HEK293 (cell line): ENCODE measurements around the gene TMEM200A.
"Not testable (repeated sequence)": the region's sequence is repeated elsewhere in the genome, so short reads cannot be mapped to it uniquely, and the experiment has no call there.

Experiments used
- CTCF ChIA-PET: fragments of 350-600 bp; formaldehyde crosslinking; extraction: SDS; loops from one replicate; lab custom pipeline; 2021; ENCODE audit warnings: antibody characterized with exemption; lab: Yijun Ruan, JAX
- POLR2A ChIA-PET: fragments of 300-600 bp; formaldehyde crosslinking; extraction: SDS; loops from one replicate; lab custom pipeline; 2020; ENCODE audit warnings: antibody characterized with exemption, inconsistent platforms; lab: Yijun Ruan, JAX
- H3K27ac ChIP-seq: fragments of 200-500 bp; sonication (Bioruptor generic); 2 replicates; pipeline ENCODE4 v1.5.1; 2014; ENCODE audit warnings: low read depth, low read length, control low read depth, inconsistent platforms; ENCODE audit errors: extremely low read depth
- H3K36me3 ChIP-seq, 2 experiments: fragments of 200-500 bp in 1 of 2; sonication (Bioruptor generic) in 1 of 2; 1 replicate in 1 of 2; 2 replicates in 1 of 2; pipeline ENCODE4 v1.5.1; 2014 to 2017; ENCODE audit warnings: inconsistent platforms in 2 of 2, low read length in 2 of 2; ENCODE audit not compliant: control insufficient read depth in 2 of 2, insufficient read depth in 1 of 2
- H3K4me1 ChIP-seq: fragments of 200-500 bp; sonication (Bioruptor generic); 2 replicates; pipeline ENCODE4 v1.5.1; 2014; ENCODE audit warnings: mild to moderate bottlenecking, low read length, inconsistent platforms; ENCODE audit not compliant: control insufficient read depth, insufficient read depth
- H3K4me3 ChIP-seq: 2 replicates; pipeline ENCODE4 v1.5.1; 2011; ENCODE audit warnings: low read depth, mild to moderate bottlenecking, control low read depth, low read length, moderate library complexity
- H3K9me3 ChIP-seq: fragments of 200-500 bp; sonication (Bioruptor generic); 2 replicates; pipeline ENCODE4 v1.5.1; 2014; ENCODE audit warnings: low read depth, low read length, inconsistent platforms; ENCODE audit not compliant: control insufficient read depth, insufficient read depth
- BCL11A ChIP-seq: fragments of 450-650 bp; formaldehyde crosslinking; IDR thresholded peaks from 2 replicates; pipeline ENCODE4 v1.5.1; 2016; ENCODE audit warnings: low read depth, missing biosample characterization, missing genetic modification characterization
- GFI1B ChIP-seq: fragments of 450-650 bp; formaldehyde crosslinking; IDR thresholded peaks from 2 replicates; pipeline ENCODE4 v1.5.1; 2016; ENCODE audit warnings: missing biosample characterization, missing genetic modification characterization
- WT1 ChIP-seq: fragments of 450-650 bp; formaldehyde crosslinking; IDR thresholded peaks from 2 replicates; pipeline ENCODE4 v1.5.1; 2016; ENCODE audit warnings: missing biosample characterization, missing genetic modification characterization
- ZNF114 ChIP-seq: fragments of 450-650 bp; formaldehyde crosslinking; IDR thresholded peaks from 2 replicates; pipeline ENCODE4 v1.5.0; 2017; ENCODE audit warnings: missing biosample characterization, missing genetic modification characterization
- ZNF335 ChIP-seq: fragments of 450-650 bp; formaldehyde crosslinking; conservative IDR thresholded peaks from 2 replicates; pipeline ENCODE4 v1.5.1; 2016; ENCODE audit warnings: missing biosample characterization, missing genetic modification characterization
- ZNF660 ChIP-seq: fragments of 450-650 bp; IDR thresholded peaks from 2 replicates; pipeline ENCODE4 v1.5.1; 2018; ENCODE audit warnings: missing biosample characterization, mild to moderate bottlenecking, missing genetic modification characterization
- ZNF791 ChIP-seq: fragments of 450-650 bp; formaldehyde crosslinking; IDR thresholded peaks from 2 replicates; pipeline ENCODE4 v1.5.1; 2016; ENCODE audit warnings: missing biosample characterization, missing genetic modification characterization
- TF ChIP-seq, protein P1 (sequence below): fragments of 450-650 bp; formaldehyde crosslinking; conservative IDR thresholded peaks from 2 replicates; pipeline ENCODE4 v1.5.1; 2016; ENCODE audit warnings: low read depth, missing biosample characterization, missing genetic modification characterization
- TF ChIP-seq, protein P2 (sequence below): fragments of 450-650 bp; formaldehyde crosslinking; IDR thresholded peaks from 2 replicates; pipeline ENCODE4 v1.5.1; 2016; ENCODE audit warnings: missing biosample characterization, missing genetic modification characterization, borderline replicate concordance
- TF ChIP-seq, protein P3 (sequence below): fragments of 450-650 bp; formaldehyde crosslinking; IDR thresholded peaks from 2 replicates; pipeline ENCODE4 v1.5.1; 2016; ENCODE audit warnings: missing biosample characterization, missing genetic modification characterization
- TF ChIP-seq, protein P4 (sequence below): fragments of 450-650 bp; formaldehyde crosslinking; IDR thresholded peaks from 2 replicates; pipeline ENCODE4 v1.5.1; 2017; ENCODE audit warnings: missing biosample characterization, missing genetic modification characterization

Gene TMEM200A

DNA sequence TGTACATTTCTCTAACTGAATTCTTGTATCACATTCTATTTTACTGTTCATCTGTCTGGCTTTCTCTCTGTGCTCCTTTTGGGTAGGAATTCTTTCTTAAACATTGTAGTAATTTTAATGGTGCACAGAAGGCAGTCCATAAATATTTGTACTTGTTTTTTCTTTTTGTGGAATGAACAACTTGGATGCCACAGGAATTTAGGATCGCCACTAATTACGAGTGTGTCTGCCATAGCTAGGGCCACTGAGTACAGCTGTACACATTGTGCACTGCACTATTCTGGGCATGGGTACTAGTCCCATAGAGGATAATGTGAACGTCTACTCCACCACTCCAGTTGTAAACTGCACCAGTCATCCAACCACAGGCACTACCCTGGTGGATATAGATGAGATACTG lies 39.3 kb upstream of the TMEM200A start (continued):
- TF ChIP-seq, protein P1, sequence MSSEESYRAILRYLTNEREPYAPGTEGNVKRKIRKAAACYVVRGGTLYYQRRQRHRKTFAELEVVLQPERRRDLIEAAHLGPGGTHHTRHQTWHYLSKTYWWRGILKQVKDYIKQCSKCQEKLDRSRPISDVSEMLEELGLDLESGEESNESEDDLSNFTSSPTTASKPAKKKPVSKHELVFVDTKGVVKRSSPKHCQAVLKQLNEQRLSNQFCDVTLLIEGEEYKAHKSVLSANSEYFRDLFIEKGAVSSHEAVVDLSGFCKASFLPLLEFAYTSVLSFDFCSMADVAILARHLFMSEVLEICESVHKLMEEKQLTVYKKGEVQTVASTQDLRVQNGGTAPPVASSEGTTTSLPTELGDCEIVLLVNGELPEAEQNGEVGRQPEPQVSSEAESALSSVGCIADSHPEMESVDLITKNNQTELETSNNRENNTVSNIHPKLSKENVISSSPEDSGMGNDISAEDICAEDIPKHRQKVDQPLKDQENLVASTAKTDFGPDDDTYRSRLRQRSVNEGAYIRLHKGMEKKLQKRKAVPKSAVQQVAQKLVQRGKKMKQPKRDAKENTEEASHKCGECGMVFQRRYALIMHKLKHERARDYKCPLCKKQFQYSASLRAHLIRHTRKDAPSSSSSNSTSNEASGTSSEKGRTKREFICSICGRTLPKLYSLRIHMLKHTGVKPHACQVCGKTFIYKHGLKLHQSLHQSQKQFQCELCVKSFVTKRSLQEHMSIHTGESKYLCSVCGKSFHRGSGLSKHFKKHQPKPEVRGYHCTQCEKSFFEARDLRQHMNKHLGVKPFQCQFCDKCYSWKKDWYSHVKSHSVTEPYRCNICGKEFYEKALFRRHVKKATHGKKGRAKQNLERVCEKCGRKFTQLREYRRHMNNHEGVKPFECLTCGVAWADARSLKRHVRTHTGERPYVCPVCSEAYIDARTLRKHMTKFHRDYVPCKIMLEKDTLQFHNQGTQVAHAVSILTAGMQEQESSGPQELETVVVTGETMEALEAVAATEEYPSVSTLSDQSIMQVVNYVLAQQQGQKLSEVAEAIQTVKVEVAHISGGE (tag by site-specific recombination), result no peak
- no peak for TF ChIP-seq GFI1B

DNA sequence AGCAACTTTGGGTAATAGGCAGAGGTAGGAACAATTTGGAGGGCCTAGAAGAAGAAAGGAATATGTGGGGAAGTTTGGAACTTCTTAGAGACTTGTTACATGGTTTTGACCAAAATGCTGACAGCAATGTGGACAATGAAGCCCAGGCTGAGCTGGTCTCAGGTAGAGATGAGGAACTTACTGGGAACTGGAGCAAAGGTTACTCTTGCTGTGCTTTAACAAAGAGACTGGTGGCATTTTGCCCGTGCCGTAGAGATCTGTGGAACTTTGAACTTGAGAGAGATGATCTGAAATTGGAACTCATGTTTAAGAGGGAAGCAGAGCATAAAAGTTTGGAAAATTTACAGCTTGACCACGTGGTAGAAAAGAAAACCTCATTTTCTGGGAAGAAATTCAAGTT lies 28.3 kb upstream of the TMEM200A start:
- no peaks in the 10 kb centered on the region for H3K4me1 ChIP-seq
- no peaks in the 10 kb centered on the region for H3K9me3 ChIP-seq
- H3K36me3 ChIP-seq, result no peaks in the 10 kb centered on the region
- ChIA-PET CTCF (interaction anchor here (1.3 kb wide), 1 partner anchor 11 kb away, joined by 6 read pairs; no protein-coding TSS in a partner anchor), POLR2A (no interaction called here)
- no peak overlapping the region for H3K27ac ChIP-seq
- TF ChIP-seq ZNF335 (tag by site-specific recombination) (no peak), BCL11A (tag by site-specific recombination) (no peak), ZNF660 (tag by site-specific recombination) (no peak), ZNF114 (tag by site-specific recombination) (no peak), WT1 (tag by site-specific recombination) (no peak), ZNF791 (tag by site-specific recombination) (no peak)
- TF ChIP-seq, protein P2, sequence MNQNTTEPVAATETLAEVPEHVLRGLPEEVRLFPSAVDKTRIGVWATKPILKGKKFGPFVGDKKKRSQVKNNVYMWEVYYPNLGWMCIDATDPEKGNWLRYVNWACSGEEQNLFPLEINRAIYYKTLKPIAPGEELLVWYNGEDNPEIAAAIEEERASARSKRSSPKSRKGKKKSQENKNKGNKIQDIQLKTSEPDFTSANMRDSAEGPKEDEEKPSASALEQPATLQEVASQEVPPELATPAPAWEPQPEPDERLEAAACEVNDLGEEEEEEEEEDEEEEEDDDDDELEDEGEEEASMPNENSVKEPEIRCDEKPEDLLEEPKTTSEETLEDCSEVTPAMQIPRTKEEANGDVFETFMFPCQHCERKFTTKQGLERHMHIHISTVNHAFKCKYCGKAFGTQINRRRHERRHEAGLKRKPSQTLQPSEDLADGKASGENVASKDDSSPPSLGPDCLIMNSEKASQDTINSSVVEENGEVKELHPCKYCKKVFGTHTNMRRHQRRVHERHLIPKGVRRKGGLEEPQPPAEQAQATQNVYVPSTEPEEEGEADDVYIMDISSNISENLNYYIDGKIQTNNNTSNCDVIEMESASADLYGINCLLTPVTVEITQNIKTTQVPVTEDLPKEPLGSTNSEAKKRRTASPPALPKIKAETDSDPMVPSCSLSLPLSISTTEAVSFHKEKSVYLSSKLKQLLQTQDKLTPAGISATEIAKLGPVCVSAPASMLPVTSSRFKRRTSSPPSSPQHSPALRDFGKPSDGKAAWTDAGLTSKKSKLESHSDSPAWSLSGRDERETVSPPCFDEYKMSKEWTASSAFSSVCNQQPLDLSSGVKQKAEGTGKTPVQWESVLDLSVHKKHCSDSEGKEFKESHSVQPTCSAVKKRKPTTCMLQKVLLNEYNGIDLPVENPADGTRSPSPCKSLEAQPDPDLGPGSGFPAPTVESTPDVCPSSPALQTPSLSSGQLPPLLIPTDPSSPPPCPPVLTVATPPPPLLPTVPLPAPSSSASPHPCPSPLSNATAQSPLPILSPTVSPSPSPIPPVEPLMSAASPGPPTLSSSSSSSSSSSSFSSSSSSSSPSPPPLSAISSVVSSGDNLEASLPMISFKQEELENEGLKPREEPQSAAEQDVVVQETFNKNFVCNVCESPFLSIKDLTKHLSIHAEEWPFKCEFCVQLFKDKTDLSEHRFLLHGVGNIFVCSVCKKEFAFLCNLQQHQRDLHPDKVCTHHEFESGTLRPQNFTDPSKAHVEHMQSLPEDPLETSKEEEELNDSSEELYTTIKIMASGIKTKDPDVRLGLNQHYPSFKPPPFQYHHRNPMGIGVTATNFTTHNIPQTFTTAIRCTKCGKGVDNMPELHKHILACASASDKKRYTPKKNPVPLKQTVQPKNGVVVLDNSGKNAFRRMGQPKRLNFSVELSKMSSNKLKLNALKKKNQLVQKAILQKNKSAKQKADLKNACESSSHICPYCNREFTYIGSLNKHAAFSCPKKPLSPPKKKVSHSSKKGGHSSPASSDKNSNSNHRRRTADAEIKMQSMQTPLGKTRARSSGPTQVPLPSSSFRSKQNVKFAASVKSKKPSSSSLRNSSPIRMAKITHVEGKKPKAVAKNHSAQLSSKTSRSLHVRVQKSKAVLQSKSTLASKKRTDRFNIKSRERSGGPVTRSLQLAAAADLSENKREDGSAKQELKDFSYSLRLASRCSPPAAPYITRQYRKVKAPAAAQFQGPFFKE, result no peak
- TF ChIP-seq, protein P3, sequence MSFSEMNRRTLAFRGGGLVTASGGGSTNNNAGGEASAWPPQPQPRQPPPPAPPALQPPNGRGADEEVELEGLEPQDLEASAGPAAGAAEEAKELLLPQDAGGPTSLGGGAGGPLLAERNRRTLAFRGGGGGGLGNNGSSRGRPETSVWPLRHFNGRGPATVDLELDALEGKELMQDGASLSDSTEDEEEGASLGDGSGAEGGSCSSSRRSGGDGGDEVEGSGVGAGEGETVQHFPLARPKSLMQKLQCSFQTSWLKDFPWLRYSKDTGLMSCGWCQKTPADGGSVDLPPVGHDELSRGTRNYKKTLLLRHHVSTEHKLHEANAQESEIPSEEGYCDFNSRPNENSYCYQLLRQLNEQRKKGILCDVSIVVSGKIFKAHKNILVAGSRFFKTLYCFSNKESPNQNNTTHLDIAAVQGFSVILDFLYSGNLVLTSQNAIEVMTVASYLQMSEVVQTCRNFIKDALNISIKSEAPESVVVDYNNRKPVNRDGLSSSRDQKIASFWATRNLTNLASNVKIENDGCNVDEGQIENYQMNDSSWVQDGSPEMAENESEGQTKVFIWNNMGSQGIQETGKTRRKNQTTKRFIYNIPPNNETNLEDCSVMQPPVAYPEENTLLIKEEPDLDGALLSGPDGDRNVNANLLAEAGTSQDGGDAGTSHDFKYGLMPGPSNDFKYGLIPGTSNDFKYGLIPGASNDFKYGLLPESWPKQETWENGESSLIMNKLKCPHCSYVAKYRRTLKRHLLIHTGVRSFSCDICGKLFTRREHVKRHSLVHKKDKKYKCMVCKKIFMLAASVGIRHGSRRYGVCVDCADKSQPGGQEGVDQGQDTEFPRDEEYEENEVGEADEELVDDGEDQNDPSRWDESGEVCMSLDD (tag by site-specific recombination), result no peak
- TF ChIP-seq, protein P4, sequence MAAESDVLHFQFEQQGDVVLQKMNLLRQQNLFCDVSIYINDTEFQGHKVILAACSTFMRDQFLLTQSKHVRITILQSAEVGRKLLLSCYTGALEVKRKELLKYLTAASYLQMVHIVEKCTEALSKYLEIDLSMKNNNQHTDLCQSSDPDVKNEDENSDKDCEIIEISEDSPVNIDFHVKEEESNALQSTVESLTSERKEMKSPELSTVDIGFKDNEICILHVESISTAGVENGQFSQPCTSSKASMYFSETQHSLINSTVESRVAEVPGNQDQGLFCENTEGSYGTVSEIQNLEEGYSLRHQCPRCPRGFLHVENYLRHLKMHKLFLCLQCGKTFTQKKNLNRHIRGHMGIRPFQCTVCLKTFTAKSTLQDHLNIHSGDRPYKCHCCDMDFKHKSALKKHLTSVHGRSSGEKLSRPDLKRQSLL (tag by site-specific recombination), result no peak
- H3K4me3 ChIP-seq, result no peak overlapping the region

DNA sequence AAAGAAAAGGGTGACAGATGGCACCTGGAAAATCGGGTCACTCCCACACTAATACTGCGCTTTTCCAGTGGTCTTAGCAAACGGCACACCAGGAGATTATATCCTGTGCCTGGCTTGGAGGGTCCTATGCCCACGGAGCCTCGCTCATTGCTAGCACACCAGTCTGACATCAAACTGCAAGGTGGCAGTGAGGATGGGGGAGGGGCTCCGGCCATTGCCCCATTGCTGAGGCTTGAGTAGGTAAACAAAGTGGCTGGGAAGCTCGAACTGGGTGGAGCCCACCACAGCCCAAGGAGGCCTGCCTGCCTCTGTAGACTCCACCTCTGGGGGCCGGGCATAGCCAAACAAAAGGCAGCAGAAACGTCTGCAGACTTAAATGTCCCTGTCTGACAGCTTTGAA lies 19.5 kb upstream of the TMEM200A start:
- POLR2A ChIA-PET, H3K36me3 ChIP-seq, CTCF ChIA-PET, H3K9me3 ChIP-seq, H3K27ac ChIP-seq, H3K4me1 ChIP-seq, H3K4me3 ChIP-seq: not testable (repeated sequence)
